Midbrain (tissue), 1 donor: ENCODE measurements around the gene ARHGAP26.

Experiments used
- DNase-seq: peaks from one replicate; lab custom pipeline; 2025; lab: John Stamatoyannopoulos, UW

ARHGAP26 gene

GRCh38 chr5:143243103-143243502 is 472.9 kb downstream of the ARHGAP26 start:
- no peak for DNase-seq

- no peak for DNase-seq
These were observed 474.0 kb downstream of the ARHGAP26 start for GRCh38 chr5:143244000-143244736.

GRCh38 chr5:143244990-143245389 is 474.8 kb downstream of the ARHGAP26 start:
- no peak for DNase-seq

GRCh38 chr5:143245929-143246561 is 475.9 kb downstream of the ARHGAP26 start:
- no peak for DNase-seq

- no peak for DNase-seq
These were observed 477.1 kb downstream of the ARHGAP26 start for GRCh38 chr5:143247134-143247815.

- DNase-seq: no peak
These were observed 478.2 kb downstream of the ARHGAP26 start for GRCh38 chr5:143248391-143248790.

- no peak for DNase-seq
These were observed 478.8 kb downstream of the ARHGAP26 start for GRCh38 chr5:143248822-143249579.

- no peak for DNase-seq
These were observed 479.7 kb downstream of the ARHGAP26 start for GRCh38 chr5:143249851-143250250.

GRCh38 chr5:143251190-143251589 is 481.0 kb downstream of the ARHGAP26 start:
- no peak for DNase-seq

- DNase-seq: no peak
These were observed 481.8 kb downstream of the ARHGAP26 start for GRCh38 chr5:143251946-143252345.

- DNase-seq: no peak
These were observed 484.6 kb downstream of the ARHGAP26 start for GRCh38 chr5:143254819-143255218.

GRCh38 chr5:143258559-143259253 is 488.5 kb downstream of the ARHGAP26 start:
- DNase-seq: no peak

GRCh38 chr5:143259254-143259605 is 489.1 kb downstream of the ARHGAP26 start:
- no peak for DNase-seq

- DNase-seq: no peak
These were observed 491.7 kb downstream of the ARHGAP26 start for GRCh38 chr5:143261748-143262392.

GRCh38 chr5:143262393-143263174 is 492.4 kb downstream of the ARHGAP26 start:
- DNase-seq: no peak

GRCh38 chr5:143263272-143263810 is 493.2 kb downstream of the ARHGAP26 start:
- no peak for DNase-seq

GRCh38 chr5:143265995-143266394 is 495.8 kb downstream of the ARHGAP26 start:
- no peak for DNase-seq

- no peak for DNase-seq
These were observed 497.0 kb downstream of the ARHGAP26 start for GRCh38 chr5:143267186-143267585.

GRCh38 chr5:143268388-143268787 is 498.2 kb downstream of the ARHGAP26 start:
- DNase-seq: no peak

GRCh38 chr5:143271431-143271830 is 501.3 kb downstream of the ARHGAP26 start:
- no peak for DNase-seq
